K562 (cell line): ENCODE data around the gene RARG. TPM values are rescaled to one million over a fixed set of nuclear protein-coding genes. Genes with fewer than 3 reads are reported as not detected.

Experiments used
- AFF1 ChIP-seq, 2 experiments: fragments of 450-650 bp; IDR thresholded peaks; 2 replicates each; pipeline ENCODE4 v1.6.1; 2018; ENCODE audit warnings: mild to moderate bottlenecking in 2 of 2, low read depth in 1 of 2; ENCODE audit not compliant: partially characterized antibody in 2 of 2
- CEBPZ ChIP-seq: fragments of 150-350 bp; IDR thresholded peaks from 2 replicates; pipeline ENCODE4 v1.6.1; 2014; ENCODE audit warnings: low read depth, mild to moderate bottlenecking, low read length, borderline replicate concordance
- E2F4 ChIP-seq: sonication (generic); formaldehyde crosslinking; IDR thresholded peaks from 2 replicates; pipeline ENCODE4 v1.8.0; 2022; ENCODE audit warnings: mild to moderate bottlenecking, low read depth, missing genetic modification reagents
- FOXP4 ChIP-seq: sonication (generic); formaldehyde crosslinking; IDR thresholded peaks from 2 replicates; pipeline ENCODE4 v1.8.0; 2022; ENCODE audit warnings: mild to moderate bottlenecking, missing genetic modification reagents, borderline replicate concordance
- GATA2 ChIP-seq: sonication (generic); formaldehyde crosslinking; IDR thresholded peaks from 2 replicates; pipeline ENCODE4 v1.4.0; 2020; ENCODE audit warnings: mild to moderate bottlenecking, missing genetic modification reagents
- HMG20A ChIP-seq: fragments of 450-650 bp; formaldehyde crosslinking; conservative IDR thresholded peaks from 2 replicates; pipeline ENCODE4 v1.4.0; 2020; ENCODE audit warnings: mild to moderate bottlenecking, mixed read lengths
- MAFG ChIP-seq: fragments of 450-650 bp; conservative IDR thresholded peaks from 2 replicates; pipeline ENCODE4 v1.6.1; 2016; ENCODE audit warnings: missing genetic modification characterization, missing compliant biosample characterization
- MECOM ChIP-seq: fragments of 250-450 bp; sonication (Bioruptor Pico); IDR thresholded peaks from 2 replicates; pipeline ENCODE4 v1.8.0; 2022; ENCODE audit warnings: inconsistent platforms
- PHB ChIP-seq: fragments of 250-450 bp; sonication (Bioruptor Pico); IDR thresholded peaks from 2 replicates; pipeline ENCODE4 v1.5.0; 2021
- RB1 ChIP-seq: fragments of 450-650 bp; IDR thresholded peaks from 2 replicates; pipeline ENCODE4 v1.6.1; 2017; ENCODE audit warnings: low read depth, mild to moderate bottlenecking
- SAP30 ChIP-seq: fragments of 200-600 bp; sonication (generic); IDR thresholded peaks from 2 replicates; pipeline ENCODE4 v1.6.1; 2012; ENCODE audit warnings: borderline replicate concordance, low read depth, mild to moderate bottlenecking, moderate library complexity, low read length, control low read depth, inconsistent platforms; ENCODE audit not compliant: insufficient read depth, poor library complexity, severe bottlenecking
- SIX5 ChIP-seq, 2 experiments: IDR thresholded peaks; 2 replicates each; pipeline ENCODE4 v1.6.1; 2011; ENCODE audit warnings: low read length in 2 of 2, borderline replicate concordance in 1 of 2, low read depth in 1 of 2, mild to moderate bottlenecking in 1 of 2, moderate library complexity in 1 of 2; ENCODE audit not compliant: insufficient read depth in 1 of 2
- TAL1 ChIP-seq: fragments of 450-650 bp; IDR thresholded peaks from 2 replicates; pipeline ENCODE4 v1.6.1; 2016; ENCODE audit warnings: mild to moderate bottlenecking
- TFAP4 ChIP-seq: sonication (generic); formaldehyde crosslinking; IDR thresholded peaks from 2 replicates; pipeline ENCODE4 v1.8.0; 2022; ENCODE audit warnings: missing genetic modification reagents, mild to moderate bottlenecking, moderate library complexity, borderline replicate concordance
- ZC3H8 ChIP-seq: fragments of 450-650 bp; IDR thresholded peaks from 2 replicates; pipeline ENCODE4 v1.6.1; 2017
- polyA plus RNA-seq, 8 experiments: library from polyadenylated mRNA; depleted of rRNA in 4 of 8; stranded (reverse) in 5 of 8; unstranded in 3 of 8; fragments of >200 nt; fragmentation: Nextera tagmentation in 2 of 8; fragmentation: Illumina TruSeq in 1 of 8; extraction: Ambion mirVana in 2 of 8; extraction: Trizol in 1 of 8; gene quantifications; 2 replicates each; pipeline versions ENCODE4 v1.2.1 to v1.2.3, GENCODE V29; 2011 to 2014; ENCODE audit warnings: inconsistent platforms in 1 of 8, missing spikeins in 1 of 8
- total RNA-seq, 7 experiments: library from RNA; depleted of rRNA in 6 of 7; stranded (reverse); fragments of >200 nt in 6 of 7; fragmentation: Illumina TruSeq in 2 of 7; extraction: Trizol in 2 of 7; gene quantifications; 2 replicates each; pipeline versions ENCODE4 v1.2.1 to v1.2.3, GENCODE V29; 2011 to 2021; ENCODE audit warnings: low replicate concordance in 1 of 7

RARG gene
- total and polyA plus RNA-seq, 9 of the 15 experiments (the other 6 are each of a cell fraction or from before 2014, with no cell fraction given), result 0.18 to 7.6 (median 3.8) TPM

- TF ChIP-seq AFF1 (IDR thresholded peaks at IDR 0.05; ENCODE audit: low read depth in 1 of 2, partially characterized antibody in 2 of 2) (peak in 1 of 2 experiments; percentile 56), MECOM (CRISPR knock-in tag) (0 out of 2 replicates have a peak, but pooled peaks have one; percentile 29), HMG20A (no peak), MAFG (tag) (no peak), E2F4 (CRISPR knock-in tag) (no peak), TFAP4 (CRISPR knock-in tag) (peak; percentile 78; the same call in 1 of the 2 replicates), GATA2 (CRISPR knock-in tag) (no peak), SAP30 (no peak), TAL1 (0 out of 2 replicates have a peak, but pooled peaks have one; percentile 5), CEBPZ (no peak), SIX5 (IDR thresholded peaks at IDR 0.05; ENCODE audit: borderline replicate concordance in 1 of 2, insufficient read depth in 1 of 2, low read depth in 1 of 2, low read length in 2 of 2) (0 out of 4 replicates have a peak, but pooled peaks of 1 of the 2 experiments have one; percentile 15), PHB (CRISPR knock-in tag) (no peak), FOXP4 (CRISPR knock-in tag) (no peak), ZC3H8 (peak; percentile 68; the same call in 1 of the 2 replicates), RB1 (peak; percentile 74)
These were observed 18.7 kb downstream of the RARG start (continued) for GRCh38 chr12:53213348-53213747.
